ENCODE results near the gene SPRYD3.

DNA sequence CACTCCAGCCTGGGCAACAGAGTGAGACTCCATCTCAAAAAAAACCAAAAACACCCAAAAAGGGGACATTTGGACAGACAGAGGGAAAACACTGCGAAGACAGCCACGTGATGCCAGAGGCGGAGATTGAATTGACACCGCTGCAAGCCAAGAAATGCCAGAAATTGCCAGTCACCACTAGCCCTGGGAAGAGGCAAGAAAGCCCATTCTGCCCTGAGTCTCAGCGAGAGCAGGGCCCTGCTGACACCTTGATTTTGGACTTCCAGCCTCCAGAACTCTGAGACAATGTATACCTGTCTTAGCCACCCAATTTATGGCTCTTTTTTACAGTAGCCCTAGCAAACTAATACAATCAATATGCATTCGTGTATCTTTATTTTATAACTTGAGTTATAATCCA is 10.9 kb upstream of the SPRYD3 start:
- TF ChIP-seq EZH2 (IDR thresholded peaks at IDR 0.05): no peak
- TF ChIP-seq, protein P1, sequence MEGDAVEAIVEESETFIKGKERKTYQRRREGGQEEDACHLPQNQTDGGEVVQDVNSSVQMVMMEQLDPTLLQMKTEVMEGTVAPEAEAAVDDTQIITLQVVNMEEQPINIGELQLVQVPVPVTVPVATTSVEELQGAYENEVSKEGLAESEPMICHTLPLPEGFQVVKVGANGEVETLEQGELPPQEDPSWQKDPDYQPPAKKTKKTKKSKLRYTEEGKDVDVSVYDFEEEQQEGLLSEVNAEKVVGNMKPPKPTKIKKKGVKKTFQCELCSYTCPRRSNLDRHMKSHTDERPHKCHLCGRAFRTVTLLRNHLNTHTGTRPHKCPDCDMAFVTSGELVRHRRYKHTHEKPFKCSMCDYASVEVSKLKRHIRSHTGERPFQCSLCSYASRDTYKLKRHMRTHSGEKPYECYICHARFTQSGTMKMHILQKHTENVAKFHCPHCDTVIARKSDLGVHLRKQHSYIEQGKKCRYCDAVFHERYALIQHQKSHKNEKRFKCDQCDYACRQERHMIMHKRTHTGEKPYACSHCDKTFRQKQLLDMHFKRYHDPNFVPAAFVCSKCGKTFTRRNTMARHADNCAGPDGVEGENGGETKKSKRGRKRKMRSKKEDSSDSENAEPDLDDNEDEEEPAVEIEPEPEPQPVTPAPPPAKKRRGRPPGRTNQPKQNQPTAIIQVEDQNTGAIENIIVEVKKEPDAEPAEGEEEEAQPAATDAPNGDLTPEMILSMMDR (IDR thresholded peaks at IDR 0.05): no peak
